Testis (tissue), 2 donors: Measurements from ENCODE around the gene CARMIL1.

Experiments used
- POLR2A ChIP-seq: fragments of 450-650 bp; IDR thresholded peaks from one replicate; pipeline ENCODE4 v1.6.1; 2017; ENCODE audit warnings: antibody characterized with exemption, mild to moderate bottlenecking, moderate library complexity
- TF ChIP-seq, protein P1 (sequence below), 3 experiments: fragments of 450-650 bp in 2 of 3; fragments of 200-600 bp in 1 of 3; sonication (generic) in 1 of 3; IDR thresholded peaks; one replicate each; pipeline ENCODE4 v1.5.1; 2016 to 2019; ENCODE audit warnings: antibody characterized with exemption in 3 of 3, mild to moderate bottlenecking in 2 of 3, moderate library complexity in 1 of 3

DNA sequence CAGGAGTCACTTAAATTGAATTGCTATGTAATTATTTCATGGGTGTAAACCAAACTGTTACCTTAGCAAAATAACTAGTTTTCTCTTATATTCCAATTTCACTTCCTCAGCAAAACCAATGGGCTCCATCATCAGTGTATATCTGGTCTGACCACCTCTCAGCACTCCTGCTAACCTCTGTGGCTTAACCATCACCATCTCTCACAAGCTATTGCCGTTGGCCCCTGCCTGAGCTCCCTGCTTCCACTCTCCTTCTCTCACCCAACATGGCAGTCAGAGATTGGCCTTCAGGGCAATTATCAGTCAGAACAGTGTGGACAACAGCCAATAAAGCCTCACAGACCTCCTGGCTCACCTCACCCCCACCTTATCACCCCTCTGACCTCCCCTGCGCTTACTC is 124.0 kb downstream of the CARMIL1 start:
- TF ChIP-seq, protein P1, sequence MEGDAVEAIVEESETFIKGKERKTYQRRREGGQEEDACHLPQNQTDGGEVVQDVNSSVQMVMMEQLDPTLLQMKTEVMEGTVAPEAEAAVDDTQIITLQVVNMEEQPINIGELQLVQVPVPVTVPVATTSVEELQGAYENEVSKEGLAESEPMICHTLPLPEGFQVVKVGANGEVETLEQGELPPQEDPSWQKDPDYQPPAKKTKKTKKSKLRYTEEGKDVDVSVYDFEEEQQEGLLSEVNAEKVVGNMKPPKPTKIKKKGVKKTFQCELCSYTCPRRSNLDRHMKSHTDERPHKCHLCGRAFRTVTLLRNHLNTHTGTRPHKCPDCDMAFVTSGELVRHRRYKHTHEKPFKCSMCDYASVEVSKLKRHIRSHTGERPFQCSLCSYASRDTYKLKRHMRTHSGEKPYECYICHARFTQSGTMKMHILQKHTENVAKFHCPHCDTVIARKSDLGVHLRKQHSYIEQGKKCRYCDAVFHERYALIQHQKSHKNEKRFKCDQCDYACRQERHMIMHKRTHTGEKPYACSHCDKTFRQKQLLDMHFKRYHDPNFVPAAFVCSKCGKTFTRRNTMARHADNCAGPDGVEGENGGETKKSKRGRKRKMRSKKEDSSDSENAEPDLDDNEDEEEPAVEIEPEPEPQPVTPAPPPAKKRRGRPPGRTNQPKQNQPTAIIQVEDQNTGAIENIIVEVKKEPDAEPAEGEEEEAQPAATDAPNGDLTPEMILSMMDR (IDR thresholded peaks at IDR 0.05): no peak
- no peak for TF ChIP-seq POLR2A
